CD14-positive monocyte (primary cell): ENCODE results near the gene KRTDAP. TPM values are rescaled to one million over a fixed set of nuclear protein-coding genes. Genes with fewer than 3 reads are reported as not detected.

Source experiments
- DNase-seq, 3 donors: peaks; one replicate each; pipeline ENCODE4 v3.0.0-alpha.2; 2011 to 2022
- H2AFZ ChIP-seq: 2 replicates; pipeline ENCODE4 v1.6.0; 2012; ENCODE audit warnings: mild to moderate bottlenecking, low read depth, low read length, inconsistent platforms; ENCODE audit not compliant: insufficient read depth, poor library complexity, severe bottlenecking
- H3K27ac ChIP-seq, 2 donors: 1 replicate in 1 of 2; 2 replicates in 1 of 2; pipeline ENCODE4 v1.5.1; 2012 to 2013; ENCODE audit warnings: low read length in 2 of 2, control low read depth in 1 of 2, inconsistent platforms in 1 of 2, low read depth in 1 of 2, mild to moderate bottlenecking in 1 of 2
- H3K27me3 ChIP-seq, 2 donors: one replicate each; pipeline versions ENCODE4 v1.6.0 to v1.6.1; 2011 to 2013; ENCODE audit warnings: low read length in 2 of 2; ENCODE audit not compliant: control insufficient read depth in 2 of 2, insufficient read depth in 2 of 2
- H3K36me3 ChIP-seq, 2 donors: replicated peaks in 1 of 2; 1 replicate in 1 of 2; 2 replicates in 1 of 2; pipeline versions ENCODE4 v1.5.1 to v1.6.1; 2012 to 2013; ENCODE audit warnings: low read length in 2 of 2, control low read depth in 1 of 2, inconsistent platforms in 1 of 2, mild to moderate bottlenecking in 1 of 2; ENCODE audit not compliant: insufficient read depth in 2 of 2, control insufficient read depth in 1 of 2
- H3K4me1 ChIP-seq, 2 donors: 1 replicate in 1 of 2; 2 replicates in 1 of 2; pipeline versions ENCODE4 v1.5.1 to v1.6.1; 2012 to 2013; ENCODE audit warnings: low read length in 2 of 2, control low read depth in 1 of 2, inconsistent platforms in 1 of 2, mild to moderate bottlenecking in 1 of 2, moderate library complexity in 1 of 2; ENCODE audit not compliant: insufficient read depth in 2 of 2, control insufficient read depth in 1 of 2
- H3K4me2 ChIP-seq: replicated peaks from 2 replicates; pipeline ENCODE3; 2012; ENCODE audit warnings: low read length, moderate library complexity, mild to moderate bottlenecking; ENCODE audit not compliant: poor library complexity, severe bottlenecking; ENCODE audit errors: extremely low read depth
- H3K4me3 ChIP-seq, 3 experiments: fragments of 200-600 bp in 1 of 3; sonication (generic) in 1 of 3; replicated peaks in 1 of 3; 1 replicate in 2 of 3; 2 replicates in 1 of 3; pipeline ENCODE4 v1.5.1; 2011 to 2013; ENCODE audit warnings: low read length in 3 of 3, mild to moderate bottlenecking in 3 of 3, control low read depth in 2 of 3, low read depth in 2 of 3, inconsistent platforms in 1 of 3, moderate library complexity in 1 of 3
- H3K79me2 ChIP-seq: 2 replicates; pipeline ENCODE4 v1.6.0; 2012; ENCODE audit warnings: mild to moderate bottlenecking, control low read depth, inconsistent platforms, low read length, moderate library complexity; ENCODE audit not compliant: insufficient read depth
- H3K9ac ChIP-seq: 2 replicates; pipeline ENCODE4 v1.6.0; 2017; ENCODE audit warnings: low read length, mild to moderate bottlenecking; ENCODE audit not compliant: insufficient read depth, poor library complexity, severe bottlenecking
- H3K9me3 ChIP-seq, 2 donors: replicated peaks in 1 of 2; 1 replicate in 1 of 2; 2 replicates in 1 of 2; pipeline versions ENCODE4 v1.5.1 to v1.6.1; 2012 to 2013; ENCODE audit warnings: low read length in 2 of 2, control low read depth in 1 of 2; ENCODE audit not compliant: control insufficient read depth in 1 of 2, insufficient read depth in 1 of 2
- H4K20me1 ChIP-seq: 2 replicates; pipeline ENCODE4 v1.6.0; 2012; ENCODE audit warnings: mild to moderate bottlenecking, low read length, control low read depth, moderate library complexity; ENCODE audit not compliant: insufficient read depth
- H3K27ac Mint-ChIP-seq, 7 donors: one replicate each; pipeline ENCODE4 v1.8.0; 2020; ENCODE audit warnings: mild to moderate bottlenecking in 7 of 7, mixed read lengths in 7 of 7, moderate library complexity in 6 of 7, inconsistent platforms in 2 of 7
- H3K27me3 Mint-ChIP-seq, 3 donors: one replicate each; pipeline ENCODE4 v1.8.0; 2021 to 2022; ENCODE audit warnings: low read depth in 3 of 3, mild to moderate bottlenecking in 3 of 3, mixed read lengths in 3 of 3, moderate library complexity in 3 of 3, inconsistent platforms in 1 of 3
- H3K36me3 Mint-ChIP-seq, 2 donors: one replicate each; pipeline ENCODE4 v1.8.0; 2020; ENCODE audit warnings: mixed read lengths in 2 of 2, inconsistent platforms in 1 of 2, mild to moderate bottlenecking in 1 of 2
- H3K4me1 Mint-ChIP-seq: one replicate; pipeline ENCODE4 v1.8.0; 2020; ENCODE audit warnings: mild to moderate bottlenecking, mixed read lengths
- H3K4me3 Mint-ChIP-seq, 2 donors: one replicate each; pipeline ENCODE4 v1.8.0; 2020; ENCODE audit warnings: mild to moderate bottlenecking in 2 of 2, mixed read lengths in 2 of 2, moderate library complexity in 1 of 2
- H3K9me3 Mint-ChIP-seq, 7 donors: one replicate each; pipeline ENCODE4 v1.8.0; 2020 to 2022; ENCODE audit warnings: mixed read lengths in 7 of 7, mild to moderate bottlenecking in 6 of 7, moderate library complexity in 6 of 7, inconsistent platforms in 2 of 7
- CTCF ChIP-seq: fragments of 200-600 bp; IDR thresholded peaks from one replicate; pipeline ENCODE4 v1.8.0; 2022; ENCODE audit warnings: antibody characterized with exemption, mild to moderate bottlenecking
- WGBS: methylation state at CpG from one replicate; pipeline ENCODE4 v1.1.5; 2013; ENCODE audit warnings: missing lambda C conversion rate; ENCODE audit not compliant: insufficient coverage; 5-methylcytosine and 5-hydroxymethylcytosine counted together
- intact Hi-C, 2 donors: fragments of 100-400 bp; cut with micrococcal nuclease; formaldehyde crosslinking; loops; one replicate each; pipeline versions ENCODE4 v1.15.0 to v1.15.1; 2023
- polyA plus RNA-seq, 3 donors: library from polyadenylated mRNA; depleted of rRNA in 1 of 3; unstranded in 2 of 3; stranded (reverse) in 1 of 3; fragments of 300-500 nt in 2 of 3; fragments of >200 nt in 1 of 3; fragmentation: Illumina TruSeq in 2 of 3; gene quantifications; 1 replicate in 2 of 3; 2 replicates in 1 of 3; pipeline ENCODE4 v1.2.3, GENCODE V29; 2012 to 2021

KRTDAP gene
- polyA plus RNA-seq, 3 donors: not detected

- peaks cover 7% of the 10 kb centered on the region for H3K4me1 Mint-ChIP-seq
- intact Hi-C loops: loop anchor here (1.0 to 10.0 kb wide), 3 partner anchors 141 to 223 kb away; partner anchors contain the start of gene FFAR3 (in 1 of the 2)
- peak overlapping the region; percentile 6 for H2AFZ ChIP-seq
- H3K9me3 ChIP-seq: no peaks in the 10 kb centered on the region
- H3K4me1 ChIP-seq: peaks cover 0 to 5% of the 10 kb centered on the region in 2 donors
- no peaks in the 10 kb centered on the region for H3K36me3 ChIP-seq
- no peak overlapping the region for H3K4me3 ChIP-seq
- no peak overlapping the region for H3K27ac ChIP-seq
- H3K27me3 ChIP-seq: no peaks in the 10 kb centered on the region
- no peak overlapping the region for H3K9ac ChIP-seq
- WGBS: 24% methylated on average over 26 of the region's 30 CpGs
- no peaks in the 10 kb centered on the region for H3K79me2 ChIP-seq
- H3K9me3 Mint-ChIP-seq: peaks cover 0 to 2% (median 0%) of the 10 kb centered on the region in 7 donors
- DNase-seq: peak; percentile 60 to 76 (median 68)
- H3K27ac Mint-ChIP-seq: peak overlapping the region in 2 of 7 donors; percentile 51 to 62
- H4K20me1 ChIP-seq: no peaks in the 10 kb centered on the region
- H3K27me3 Mint-ChIP-seq: peaks cover 11 to 19% (median 16%) of the 10 kb centered on the region in 3 donors
- H3K4me3 Mint-ChIP-seq: peak overlapping the region in 1 of 2 donors; percentile 40
- peak; percentile 99 for TF ChIP-seq CTCF
- H3K4me2 ChIP-seq: no peak overlapping the region
- H3K36me3 Mint-ChIP-seq: no peaks in the 10 kb centered on the region
Observed at GRCh38 chr19:35495107-35496064, 5.1 kb upstream of the KRTDAP start.

GRCh38 chr19:35493971-35494370 lies 3.7 kb upstream of the KRTDAP start:
- Histone ChIP-seq H3K27me3 (no peaks in the 10 kb centered on the region), H3K4me1 (peaks cover 0 to 5% of the 10 kb centered on the region in 2 donors), H3K4me2 (no peak overlapping the region), H3K36me3 (no peaks in the 10 kb centered on the region), H3K27ac (no peak overlapping the region), H3K9ac (no peak overlapping the region), H3K4me3 (no peak overlapping the region), H2AFZ (no peak overlapping the region), H3K9me3 (no peaks in the 10 kb centered on the region), H3K79me2 (no peaks in the 10 kb centered on the region), H4K20me1 (no peaks in the 10 kb centered on the region)
- Mint-ChIP-seq H3K27me3 (peaks cover 16 to 18% (median 16%) of the 10 kb centered on the region in 3 donors), H3K4me1 (peaks cover 7% of the 10 kb centered on the region), H3K36me3 (no peaks in the 10 kb centered on the region), H3K27ac (peak overlapping the region in 1 of 7 donors; percentile 40), H3K4me3 (no peak overlapping the region), H3K9me3 (peaks cover 0 to 2% (median 0%) of the 10 kb centered on the region in 7 donors)
- intact Hi-C loops: loop anchor here in 1 of 2 donors (10.0 kb wide), 1 partner anchor 139 kb away; the partner anchor contains the start of gene FFAR3
- 100% methylated on average over 2 of the region's 9 CpGs for WGBS
- DNase-seq: no peak
- no peak for TF ChIP-seq CTCF
